Epidermal melanocyte (primary cell): ENCODE measurements around the gene DRC7.
"Not testable (repeated sequence)": the region's sequence is repeated elsewhere in the genome, so short reads cannot be mapped to it uniquely, and the experiment has no call there.

Source experiments
- DNase-seq: peaks from one replicate; pipeline ENCODE4 v3.0.0; 2011; ENCODE audit warnings: low spot score; ENCODE audit not compliant: insufficient read length

The DRC7 gene

GRCh38 chr16:57712569-57712968 lies 18.0 kb downstream of the DRC7 start:
- not testable (repeated sequence) for DNase-seq

- DNase-seq = no peak
Observed at GRCh38 chr16:57713596-57713995, 19.0 kb downstream of the DRC7 start.

- no peak for DNase-seq
Observed at GRCh38 chr16:57714047-57714446, 19.4 kb downstream of the DRC7 start.

- no peak for DNase-seq
Observed at GRCh38 chr16:57720142-57720575, 25.6 kb downstream of the DRC7 start.

- DNase-seq = no peak
Observed at GRCh38 chr16:57721356-57722209, 27.0 kb downstream of the DRC7 start.

- DNase-seq = no peak
Observed at GRCh38 chr16:57722210-57722499, 27.5 kb downstream of the DRC7 start.

- DNase-seq = no peak
Observed at GRCh38 chr16:57722651-57723050, 28.0 kb downstream of the DRC7 start.

- DNase-seq = no peak
Observed at GRCh38 chr16:57723170-57723569, 28.6 kb downstream of the DRC7 start.

GRCh38 chr16:57724531-57724930 lies 29.9 kb downstream of the DRC7 start:
- DNase-seq = no peak

GRCh38 chr16:57725151-57725550 lies 30.5 kb downstream of the DRC7 start:
- no peak for DNase-seq

- no peak for DNase-seq
Observed at GRCh38 chr16:57725554-57725953, 30.9 kb downstream of the DRC7 start.

- DNase-seq = no peak
Observed at GRCh38 chr16:57725976-57726375, 31.4 kb downstream of the DRC7 start.

- DNase-seq = no peak
Observed at GRCh38 chr16:57726433-57726947, 31.9 kb downstream of the DRC7 start.

- no peak for DNase-seq
Observed at GRCh38 chr16:57727610-57728009, 33.0 kb downstream of the DRC7 start.

GRCh38 chr16:57728336-57729181 lies 34.0 kb downstream of the DRC7 start:
- no peak for DNase-seq

GRCh38 chr16:57729182-57729484 lies 34.5 kb downstream of the DRC7 start:
- no peak for DNase-seq

- not testable (repeated sequence) for DNase-seq
Observed at GRCh38 chr16:57729852-57730251, 35.2 kb downstream of the DRC7 start.

GRCh38 chr16:57730771-57731730 lies 36.4 kb downstream of the DRC7 start:
- DNase-seq = no peak

- DNase-seq = no peak
Observed at GRCh38 chr16:57732037-57732436, 37.4 kb downstream of the DRC7 start.

- no peak for DNase-seq
Observed at GRCh38 chr16:57732714-57733113, 38.1 kb downstream of the DRC7 start.

- no peak for DNase-seq
Observed at GRCh38 chr16:57734308-57734924, 39.8 kb downstream of the DRC7 start.
